DND-41 (cell line): Measurements from ENCODE around the gene CAMKV.
"Not testable (repeated sequence)": the region's sequence is repeated elsewhere in the genome, so short reads cannot be mapped to it uniquely, and the experiment has no call there.

Experiments
- ATAC-seq: fragments of 200-7000 bp; cut with Tn5 transposase; 3 replicates; pipeline ENCODE4 v1.9.1; 2021; ENCODE audit warnings: low read depth; ENCODE audit not compliant: insufficient read depth
- DNase-seq: peaks from one replicate; pipeline ENCODE4 v3.0.0-alpha.2; 2020
- H2AFZ ChIP-seq: 2 replicates; pipeline ENCODE4 v1.6.0; 2012; ENCODE audit warnings: low read depth, low read length
- H3K27ac ChIP-seq: 2 replicates; pipeline ENCODE4 v1.5.1; 2012; ENCODE audit warnings: low read length, inconsistent platforms
- H3K27me3 ChIP-seq: fragments of 200-600 bp; sonication (generic); 2 replicates; pipeline ENCODE4 v1.6.0; 2012; ENCODE audit warnings: low read length, mild to moderate bottlenecking, inconsistent platforms; ENCODE audit not compliant: insufficient read depth, poor library complexity
- H3K36me3 ChIP-seq: 2 replicates; pipeline ENCODE4 v1.5.1; 2012; ENCODE audit warnings: low read length, inconsistent platforms; ENCODE audit not compliant: insufficient read depth
- H3K4me1 ChIP-seq: 2 replicates; pipeline ENCODE4 v1.5.1; 2012; ENCODE audit warnings: mild to moderate bottlenecking, low read length; ENCODE audit not compliant: insufficient read depth
- H3K4me2 ChIP-seq: 2 replicates; pipeline ENCODE4 v1.6.0; 2012; ENCODE audit warnings: mild to moderate bottlenecking, moderate library complexity, low read length, inconsistent platforms; ENCODE audit not compliant: insufficient read depth
- H3K4me3 ChIP-seq, 2 experiments: fragments of 200-600 bp in 1 of 2; shearing (Covaris generic) in 1 of 2; 2 replicates each; pipeline ENCODE4 v1.5.1; 2012 to 2016; ENCODE audit warnings: inconsistent platforms in 2 of 2, low read length in 2 of 2, mild to moderate bottlenecking in 2 of 2, low read depth in 1 of 2, moderate library complexity in 1 of 2
- H3K79me2 ChIP-seq: 2 replicates; pipeline ENCODE4 v1.6.0; 2012; ENCODE audit warnings: low read length, inconsistent platforms; ENCODE audit not compliant: insufficient read depth
- H3K9ac ChIP-seq: 2 replicates; pipeline ENCODE4 v1.6.0; 2012; ENCODE audit warnings: low read depth, mild to moderate bottlenecking, inconsistent platforms, low read length, moderate library complexity
- H3K9me3 ChIP-seq: 2 replicates; pipeline ENCODE4 v1.5.1; 2012; ENCODE audit warnings: low read length, moderate library complexity, mild to moderate bottlenecking, inconsistent platforms; ENCODE audit not compliant: insufficient read depth, severe bottlenecking
- H4K20me1 ChIP-seq: 2 replicates; pipeline ENCODE4 v1.6.0; 2012; ENCODE audit warnings: low read length; ENCODE audit not compliant: insufficient read depth
- CTCF ChIP-seq: IDR thresholded peaks from 2 replicates; pipeline ENCODE4 v1.5.1; 2012; ENCODE audit warnings: borderline replicate concordance, low read length, moderate library complexity, mild to moderate bottlenecking; ENCODE audit not compliant: poor library complexity, severe bottlenecking; ENCODE audit errors: extremely low read depth
- EZH2 ChIP-seq: IDR thresholded peaks from 3 replicates; pipeline ENCODE4 v1.6.1; 2012; ENCODE audit warnings: borderline replicate concordance, low read depth, mild to moderate bottlenecking, moderate library complexity, low read length, inconsistent platforms; ENCODE audit not compliant: severe bottlenecking

CAMKV gene

GRCh38 chr3:49826016-49826415, 43.7 kb downstream of the CAMKV start:
- TF ChIP-seq EZH2 = no peak
- no peak for TF ChIP-seq CTCF
- ATAC-seq (no peak), DNase-seq (no peak)
- Histone ChIP-seq H3K4me3 (no peak overlapping the region), H4K20me1 (no peaks in the 10 kb centered on the region), H3K27ac (no peak overlapping the region), H3K4me2 (no peak overlapping the region), H3K27me3 (no peaks in the 10 kb centered on the region), H3K36me3 (peaks cover 32% of the 10 kb centered on the region), H3K9me3 (no peaks in the 10 kb centered on the region), H3K9ac (no peak overlapping the region), H3K4me1 (no peaks in the 10 kb centered on the region), H3K79me2 (no peaks in the 10 kb centered on the region), H2AFZ (no peak overlapping the region)

GRCh38 chr3:49823131-49823530, 46.6 kb downstream of the CAMKV start:
- H2AFZ ChIP-seq, H4K20me1 ChIP-seq, H3K4me3 ChIP-seq, H3K27me3 ChIP-seq, H3K4me2 ChIP-seq, H3K9ac ChIP-seq, ATAC-seq, H3K9me3 ChIP-seq, H3K79me2 ChIP-seq, DNase-seq, H3K4me1 ChIP-seq, H3K36me3 ChIP-seq, H3K27ac ChIP-seq: not testable (repeated sequence)

- no peaks in the 10 kb centered on the region for H3K79me2 ChIP-seq
- H3K4me1 ChIP-seq = peaks cover 26% of the 10 kb centered on the region
- ATAC-seq = peak; percentile 95
- H4K20me1 ChIP-seq = no peaks in the 10 kb centered on the region
- TF ChIP-seq CTCF = no peak
- TF ChIP-seq EZH2 = no peak
- H3K4me2 ChIP-seq = peak within 1 kb of the TSS; percentile 71
- H3K36me3 ChIP-seq = peaks cover 22% of the 10 kb centered on the region
- H3K27me3 ChIP-seq = no peaks in the 10 kb centered on the region
- peak; percentile 66 for DNase-seq
- H3K27ac ChIP-seq = peak within 1 kb of the TSS; percentile 87
- peak within 1 kb of the TSS; percentile 9 to 60; a peak in 3 of 4 replicates for H3K4me3 ChIP-seq
- no peaks in the 10 kb centered on the region for H3K9me3 ChIP-seq
- peak within 1 kb of the TSS; percentile 61 for H3K9ac ChIP-seq
- H2AFZ ChIP-seq = peak within 1 kb of the TSS; percentile 88
These were observed 56.1 kb downstream of the CAMKV start, which contains the start of gene UBA7 for GRCh38 chr3:49813497-49814174. UBA7 (minus strand) TSS chr3:49813953; CDS start chr3:49813787, 166 bp downstream.

- no peaks in the 10 kb centered on the region for H3K9me3 ChIP-seq
- H4K20me1 ChIP-seq = no peaks in the 10 kb centered on the region
- H3K27ac ChIP-seq = peak overlapping the region; percentile 87
- DNase-seq (no peak), ATAC-seq (peak; percentile 13)
- H3K27me3 ChIP-seq = no peaks in the 10 kb centered on the region
- peaks cover 27% of the 10 kb centered on the region for H3K4me1 ChIP-seq
- H3K79me2 ChIP-seq = no peaks in the 10 kb centered on the region
- TF ChIP-seq CTCF (no peak), EZH2 (no peak)
- peak overlapping the region; percentile 9 to 60; a peak in 3 of 4 replicates for H3K4me3 ChIP-seq
- peaks cover 22% of the 10 kb centered on the region for H3K36me3 ChIP-seq
- peak overlapping the region; percentile 88 for H2AFZ ChIP-seq
- peak overlapping the region; percentile 71 for H3K4me2 ChIP-seq
- peak overlapping the region; percentile 61 for H3K9ac ChIP-seq
These were observed 56.7 kb downstream of the CAMKV start for GRCh38 chr3:49812916-49813496.
